Breast epithelium (tissue), 4 donors: Measurements from ENCODE around the gene PCSK2. TPM values are rescaled to one million over a fixed set of nuclear protein-coding genes. Genes with fewer than 3 reads are reported as not detected.

Experiments
- DNase-seq, 2 donors: peaks; one replicate each; pipeline ENCODE4 v3.0.0-alpha.2; 2019; ENCODE audit warnings: low spot score in 2 of 2
- H3K27ac ChIP-seq, 2 donors: fragments of 200-600 bp; sonication (generic) in 1 of 2; one replicate each; pipeline ENCODE4 v1.5.1; 2016 to 2019; ENCODE audit warnings: mild to moderate bottlenecking in 1 of 2
- H3K27me3 ChIP-seq, 2 donors: fragments of 200-600 bp; sonication (generic) in 1 of 2; one replicate each; pipeline versions ENCODE4 v1.5.1 to v1.6.0; 2017 to 2019; ENCODE audit warnings: control low read depth in 1 of 2, mild to moderate bottlenecking in 1 of 2
- H3K36me3 ChIP-seq: fragments of 200-600 bp; one replicate; pipeline ENCODE4 v1.5.1; 2019
- H3K4me1 ChIP-seq, 2 donors: fragments of 200-600 bp; sonication (generic); one replicate each; pipeline ENCODE4 v1.5.1; 2016 to 2019; ENCODE audit warnings: control low read depth in 1 of 2
- H3K4me3 ChIP-seq, 3 donors: fragments of 200-600 bp; sonication (generic); 1 replicate in 2 of 3; 2 replicates in 1 of 3; pipeline ENCODE4 v1.5.1; 2016 to 2019; ENCODE audit warnings: mild to moderate bottlenecking in 3 of 3, moderate library complexity in 2 of 3
- H3K9me3 ChIP-seq, 2 donors: fragments of 200-600 bp; sonication (generic) in 1 of 2; one replicate each; pipeline ENCODE4 v1.5.1; 2016 to 2019; ENCODE audit warnings: control low read depth in 1 of 2
- CTCF ChIP-seq, 3 donors: fragments of 450-650 bp; IDR thresholded peaks; one replicate each; pipeline ENCODE4 v1.5.1; 2016 to 2017; ENCODE audit warnings: antibody characterized with exemption in 3 of 3, mild to moderate bottlenecking in 3 of 3, moderate library complexity in 3 of 3
- POLR2A ChIP-seq: fragments of 450-650 bp; IDR thresholded peaks from one replicate; pipeline ENCODE4 v1.6.1; 2016; ENCODE audit warnings: antibody characterized with exemption, mild to moderate bottlenecking, moderate library complexity
- POLR2AphosphoS5 ChIP-seq, 3 donors: sonication (generic); formaldehyde crosslinking; IDR thresholded peaks; one replicate each; pipeline ENCODE4 v1.6.1; 2017; ENCODE audit warnings: antibody characterized with exemption in 3 of 3
- intact Hi-C: fragments of 100-400 bp; cut with DNase I; formaldehyde crosslinking; loops from one replicate; pipeline ENCODE4 v1.15.1; 2023; ENCODE audit warnings: low total_unique reads
- total RNA-seq, 3 donors: library from RNA; depleted of rRNA; stranded (reverse); fragments of >200 nt; gene quantifications; one replicate each; pipeline ENCODE4 v1.1.0, GENCODE V29; 2016

PCSK2 gene
- total RNA-seq, 3 donors from 2014 or later, result 0.16 TPM; not detected in 2

- intact Hi-C loops, result no loop called here
- Histone ChIP-seq H3K27me3 (no peaks in the 10 kb centered on the region), H3K36me3 (no peaks in the 10 kb centered on the region), H3K9me3 (no peaks in the 10 kb centered on the region), H3K27ac (no peak overlapping the region), H3K4me1 (no peaks in the 10 kb centered on the region), H3K4me3 (no peak overlapping the region)
- no peak for DNase-seq
- no peak for TF ChIP-seq CTCF (IDR thresholded peaks at IDR 0.05)
- TF ChIP-seq POLR2A, result no peak
- TF ChIP-seq POLR2AphosphoS5 (IDR thresholded peaks at IDR 0.05), result no peak
Observed at GRCh38 chr20:17358854-17359253, 132.0 kb downstream of the PCSK2 start.

GRCh38 chr20:17364681-17365080 lies 137.8 kb downstream of the PCSK2 start:
- no peaks in the 10 kb centered on the region for H3K9me3 ChIP-seq
- intact Hi-C loops, result no loop called here
- H3K4me3 ChIP-seq, result no peak overlapping the region
- no peak overlapping the region for H3K27ac ChIP-seq
- H3K4me1 ChIP-seq, result no peaks in the 10 kb centered on the region
- no peak for DNase-seq
- no peak for TF ChIP-seq POLR2AphosphoS5 (IDR thresholded peaks at IDR 0.05)
- no peak for TF ChIP-seq CTCF (IDR thresholded peaks at IDR 0.05)
- TF ChIP-seq POLR2A, result no peak
- no peaks in the 10 kb centered on the region for H3K36me3 ChIP-seq
- no peaks in the 10 kb centered on the region for H3K27me3 ChIP-seq

- H3K27ac ChIP-seq, result no peak overlapping the region
- H3K9me3 ChIP-seq, result no peaks in the 10 kb centered on the region
- H3K27me3 ChIP-seq, result no peaks in the 10 kb centered on the region
- no peak for TF ChIP-seq POLR2A
- TF ChIP-seq POLR2AphosphoS5 (IDR thresholded peaks at IDR 0.05), result no peak
- no peak for TF ChIP-seq CTCF (IDR thresholded peaks at IDR 0.05)
- no peak for DNase-seq
- no peaks in the 10 kb centered on the region for H3K36me3 ChIP-seq
- no peak overlapping the region for H3K4me3 ChIP-seq
- no peaks in the 10 kb centered on the region for H3K4me1 ChIP-seq
- intact Hi-C loops, result no loop called here
Observed at GRCh38 chr20:17365831-17366230, 139.0 kb downstream of the PCSK2 start.

- Histone ChIP-seq H3K4me3 (no peak overlapping the region), H3K36me3 (no peaks in the 10 kb centered on the region), H3K9me3 (no peaks in the 10 kb centered on the region), H3K4me1 (no peaks in the 10 kb centered on the region), H3K27ac (no peak overlapping the region), H3K27me3 (no peaks in the 10 kb centered on the region)
- intact Hi-C loops, result no loop called here
- no peak for TF ChIP-seq CTCF (IDR thresholded peaks at IDR 0.05)
- TF ChIP-seq POLR2AphosphoS5 (IDR thresholded peaks at IDR 0.05), result no peak
- no peak for TF ChIP-seq POLR2A
- DNase-seq, result no peak
Observed at GRCh38 chr20:17369506-17369905, 142.7 kb downstream of the PCSK2 start.

GRCh38 chr20:17372806-17373440 lies 146.1 kb downstream of the PCSK2 start:
- H3K4me1 ChIP-seq, result no peaks in the 10 kb centered on the region
- H3K9me3 ChIP-seq, result no peaks in the 10 kb centered on the region
- DNase-seq, result no peak
- no peaks in the 10 kb centered on the region for H3K27me3 ChIP-seq
- H3K4me3 ChIP-seq, result no peak overlapping the region
- no peak overlapping the region for H3K27ac ChIP-seq
- TF ChIP-seq POLR2A (no peak), CTCF (IDR thresholded peaks at IDR 0.05) (no peak), POLR2AphosphoS5 (IDR thresholded peaks at IDR 0.05) (no peak)
- intact Hi-C loops, result no loop called here
- no peaks in the 10 kb centered on the region for H3K36me3 ChIP-seq
